HEK293 (cell line): Measurements from ENCODE around the gene IFI27L2.
A peak's percentile ranks its signal among the peaks of the same experiment; 100 is the strongest.

ENCODE experiments used
- CTCF ChIA-PET: fragments of 350-600 bp; formaldehyde crosslinking; extraction: SDS; loops from one replicate; lab custom pipeline; 2021; ENCODE audit warnings: antibody characterized with exemption; lab: Yijun Ruan, JAX
- POLR2A ChIA-PET: fragments of 300-600 bp; formaldehyde crosslinking; extraction: SDS; loops from one replicate; lab custom pipeline; 2020; ENCODE audit warnings: antibody characterized with exemption, inconsistent platforms; lab: Yijun Ruan, JAX
- H3K27ac ChIP-seq: fragments of 200-500 bp; sonication (Bioruptor generic); 2 replicates; pipeline ENCODE4 v1.5.1; 2014; ENCODE audit warnings: low read depth, low read length, control low read depth, inconsistent platforms; ENCODE audit errors: extremely low read depth
- H3K36me3 ChIP-seq, 2 experiments: fragments of 200-500 bp in 1 of 2; sonication (Bioruptor generic) in 1 of 2; 1 replicate in 1 of 2; 2 replicates in 1 of 2; pipeline ENCODE4 v1.5.1; 2014 to 2017; ENCODE audit warnings: inconsistent platforms in 2 of 2, low read length in 2 of 2; ENCODE audit not compliant: control insufficient read depth in 2 of 2, insufficient read depth in 1 of 2
- H3K4me1 ChIP-seq: fragments of 200-500 bp; sonication (Bioruptor generic); 2 replicates; pipeline ENCODE4 v1.5.1; 2014; ENCODE audit warnings: mild to moderate bottlenecking, low read length, inconsistent platforms; ENCODE audit not compliant: control insufficient read depth, insufficient read depth
- H3K4me3 ChIP-seq: 2 replicates; pipeline ENCODE4 v1.5.1; 2011; ENCODE audit warnings: low read depth, mild to moderate bottlenecking, control low read depth, low read length, moderate library complexity
- H3K9me3 ChIP-seq: fragments of 200-500 bp; sonication (Bioruptor generic); 2 replicates; pipeline ENCODE4 v1.5.1; 2014; ENCODE audit warnings: low read depth, low read length, inconsistent platforms; ENCODE audit not compliant: control insufficient read depth, insufficient read depth
- EGR2 ChIP-seq: fragments of 450-650 bp; formaldehyde crosslinking; IDR thresholded peaks from 2 replicates; pipeline ENCODE4 v1.5.1; 2016; ENCODE audit warnings: low read depth, missing biosample characterization, missing genetic modification characterization
- HOXD13 ChIP-seq: sonication (generic); formaldehyde crosslinking; IDR thresholded peaks from 2 replicates; pipeline ENCODE4 v1.8.0; 2022; ENCODE audit warnings: missing genetic modification reagents, borderline replicate concordance
- KLF1 ChIP-seq: fragments of 450-650 bp; formaldehyde crosslinking; IDR thresholded peaks from 2 replicates; pipeline ENCODE4 v1.5.1; 2016; ENCODE audit warnings: missing biosample characterization, missing genetic modification characterization
- KLF10 ChIP-seq: fragments of 450-650 bp; IDR thresholded peaks from 2 replicates; pipeline ENCODE4 v1.5.1; 2018; ENCODE audit warnings: missing biosample characterization, mild to moderate bottlenecking, missing genetic modification characterization
- KLF16 ChIP-seq: fragments of 450-650 bp; formaldehyde crosslinking; IDR thresholded peaks from 2 replicates; pipeline ENCODE4 v1.5.1; 2017; ENCODE audit warnings: missing biosample characterization, missing genetic modification characterization
- KLF8 ChIP-seq: fragments of 450-650 bp; formaldehyde crosslinking; IDR thresholded peaks from 2 replicates; pipeline ENCODE4 v1.5.1; 2016; ENCODE audit warnings: missing biosample characterization, missing genetic modification characterization
- KLF9 ChIP-seq: fragments of 450-650 bp; formaldehyde crosslinking; IDR thresholded peaks from 2 replicates; pipeline ENCODE4 v1.5.1; 2016; ENCODE audit warnings: missing biosample characterization, missing genetic modification characterization, low read depth
- PRDM10 ChIP-seq: fragments of 450-650 bp; formaldehyde crosslinking; IDR thresholded peaks from 2 replicates; pipeline ENCODE4 v1.5.1; 2016; ENCODE audit warnings: missing biosample characterization, missing genetic modification characterization
- SP2 ChIP-seq: fragments of 450-650 bp; formaldehyde crosslinking; IDR thresholded peaks from 2 replicates; pipeline ENCODE4 v1.5.1; 2016; ENCODE audit warnings: missing biosample characterization, missing genetic modification characterization
- SP3 ChIP-seq: fragments of 450-650 bp; formaldehyde crosslinking; IDR thresholded peaks from 2 replicates; pipeline ENCODE4 v1.5.1; 2016; ENCODE audit warnings: missing biosample characterization, missing genetic modification characterization
- TCF7L2 ChIP-seq: IDR thresholded peaks from 2 replicates; pipeline ENCODE4 v1.6.1; 2011; ENCODE audit warnings: low read depth, mild to moderate bottlenecking, inconsistent platforms, low read length, moderate library complexity, borderline replicate concordance
- YY1 ChIP-seq: fragments of 450-650 bp; formaldehyde crosslinking; IDR thresholded peaks from 2 replicates; pipeline ENCODE4 v1.5.1; 2018; ENCODE audit warnings: missing biosample characterization, missing genetic modification characterization
- ZBTB44 ChIP-seq: fragments of 450-650 bp; IDR thresholded peaks from 2 replicates; pipeline ENCODE4 v1.5.1; 2018; ENCODE audit warnings: missing biosample characterization, mild to moderate bottlenecking, missing genetic modification characterization
- ZFHX2 ChIP-seq: fragments of 450-650 bp; formaldehyde crosslinking; conservative IDR thresholded peaks from 2 replicates; pipeline ENCODE4 v1.5.1; 2016; ENCODE audit warnings: missing biosample characterization, missing genetic modification characterization
- ZFP37 ChIP-seq: fragments of 450-650 bp; formaldehyde crosslinking; IDR thresholded peaks from 2 replicates; pipeline ENCODE4 v1.5.1; 2016; ENCODE audit warnings: missing biosample characterization, missing genetic modification characterization
- ZNF266 ChIP-seq: fragments of 450-650 bp; formaldehyde crosslinking; IDR thresholded peaks from 2 replicates; pipeline ENCODE4 v1.5.1; 2016; ENCODE audit warnings: missing biosample characterization, missing genetic modification characterization, low read depth
- ZNF335 ChIP-seq: fragments of 450-650 bp; formaldehyde crosslinking; conservative IDR thresholded peaks from 2 replicates; pipeline ENCODE4 v1.5.1; 2016; ENCODE audit warnings: missing biosample characterization, missing genetic modification characterization
- ZNF362 ChIP-seq: fragments of 450-650 bp; formaldehyde crosslinking; IDR thresholded peaks from 2 replicates; pipeline ENCODE4 v1.5.1; 2016; ENCODE audit warnings: missing biosample characterization, missing genetic modification characterization
- ZNF426 ChIP-seq: fragments of 450-650 bp; formaldehyde crosslinking; IDR thresholded peaks from 2 replicates; pipeline ENCODE4 v1.5.1; 2017; ENCODE audit warnings: missing biosample characterization, missing genetic modification characterization, mild to moderate bottlenecking, inconsistent platforms, moderate library complexity
- ZNF624 ChIP-seq: fragments of 450-650 bp; formaldehyde crosslinking; IDR thresholded peaks from 2 replicates; pipeline ENCODE4 v1.5.1; 2017; ENCODE audit warnings: missing biosample characterization, missing genetic modification characterization
- ZNF654 ChIP-seq: fragments of 450-650 bp; formaldehyde crosslinking; IDR thresholded peaks from 2 replicates; pipeline ENCODE4 v1.5.1; 2016; ENCODE audit warnings: low read depth, missing biosample characterization, missing genetic modification characterization
- ZNF660 ChIP-seq: fragments of 450-650 bp; IDR thresholded peaks from 2 replicates; pipeline ENCODE4 v1.5.1; 2018; ENCODE audit warnings: missing biosample characterization, mild to moderate bottlenecking, missing genetic modification characterization
- ZNF830 ChIP-seq: fragments of 450-650 bp; IDR thresholded peaks from 2 replicates; pipeline ENCODE4 v1.5.0; 2018; ENCODE audit warnings: missing biosample characterization, missing genetic modification characterization, low read depth, mild to moderate bottlenecking, moderate library complexity

Gene IFI27L2

GRCh38 chr14:94132285-94132887, 3.0 kb upstream of the IFI27L2 start:
- no peak for TF ChIP-seq EGR2 (tag by site-specific recombination)
- peak; percentile 72 for TF ChIP-seq ZNF654 (tag by site-specific recombination)
- TF ChIP-seq ZNF660 (tag by site-specific recombination): peak; percentile 19; the same call in 1 of the 2 replicates
- Histone ChIP-seq H3K4me3 (no peak overlapping the region), H3K36me3 (no peaks in the 10 kb centered on the region), H3K4me1 (peaks cover 3% of the 10 kb centered on the region; the same call in 1 of the 2 replicates), H3K27ac (no peak overlapping the region), H3K9me3 (no peaks in the 10 kb centered on the region)
- CTCF ChIA-PET: interaction anchor here (0.6 to 2.6 kb wide), 36 partner anchors 8 to 541 kb away, joined by 3 to 16 read pairs (median 4); partner anchors contain the start of genes DDX24, IFI27, IFI27L1 and PPP4R4
- POLR2A ChIA-PET: interaction anchor here (0.6 kb wide), 1 partner anchor 98 kb away, joined by 5 read pairs; no protein-coding TSS in a partner anchor

GRCh38 chr14:94129758-94130414, 482 bp upstream of the IFI27L2 start:
- ChIA-PET CTCF (interaction anchor here (0.6 to 2.6 kb wide), 8 partner anchors 8 to 1020 kb away, joined by 3 to 15 read pairs (median 4); no protein-coding TSS in a partner anchor), POLR2A (interaction anchor here (2.4 kb wide), 1 partner anchor 49 kb away, joined by 10 read pairs; the partner anchor contains the start of genes DDX24 and IFI27L1)
- no peaks in the 10 kb centered on the region for H3K9me3 ChIP-seq
- H3K4me1 ChIP-seq: peaks cover 3% of the 10 kb centered on the region; the same call in 1 of the 2 replicates
- TF ChIP-seq SP3 (tag by site-specific recombination) (peak; percentile 79), PRDM10 (tag by site-specific recombination) (peak; percentile 83), KLF1 (tag by site-specific recombination) (peak; percentile 14; the same call in 1 of the 2 replicates), KLF8 (no peak), KLF16 (peak; percentile 27; the same call in 1 of the 2 replicates), ZFHX2 (tag by site-specific recombination) (peak; percentile 77), HOXD13 (CRISPR knock-in tag) (no peak), ZFP37 (no peak), SP2 (peak; percentile 48), ZNF830 (tag by site-specific recombination) (no peak), ZBTB44 (tag by site-specific recombination) (no peak), KLF9 (tag by site-specific recombination) (peak; percentile 84), ZNF335 (tag by site-specific recombination) (peak; percentile 95), ZNF266 (tag by site-specific recombination) (no peak), KLF10 (tag by site-specific recombination) (peak; percentile 43; the same call in 1 of the 2 replicates), TCF7L2 (no peak), YY1 (tag by site-specific recombination) (0 out of 2 replicates have a peak, but pooled peaks have one; percentile 14), ZNF624 (tag by site-specific recombination) (no peak), ZNF426 (tag by site-specific recombination) (no peak), EGR2 (tag by site-specific recombination) (peak; percentile 53), ZNF362 (tag by site-specific recombination) (peak; percentile 82)
- no peaks in the 10 kb centered on the region for H3K36me3 ChIP-seq
- peak overlapping the region; percentile 48 for H3K4me3 ChIP-seq
- peak overlapping the region; percentile 37; the same call in 1 of the 2 replicates for H3K27ac ChIP-seq
